ENCODE measurements around the gene KCNH8.

DNA sequence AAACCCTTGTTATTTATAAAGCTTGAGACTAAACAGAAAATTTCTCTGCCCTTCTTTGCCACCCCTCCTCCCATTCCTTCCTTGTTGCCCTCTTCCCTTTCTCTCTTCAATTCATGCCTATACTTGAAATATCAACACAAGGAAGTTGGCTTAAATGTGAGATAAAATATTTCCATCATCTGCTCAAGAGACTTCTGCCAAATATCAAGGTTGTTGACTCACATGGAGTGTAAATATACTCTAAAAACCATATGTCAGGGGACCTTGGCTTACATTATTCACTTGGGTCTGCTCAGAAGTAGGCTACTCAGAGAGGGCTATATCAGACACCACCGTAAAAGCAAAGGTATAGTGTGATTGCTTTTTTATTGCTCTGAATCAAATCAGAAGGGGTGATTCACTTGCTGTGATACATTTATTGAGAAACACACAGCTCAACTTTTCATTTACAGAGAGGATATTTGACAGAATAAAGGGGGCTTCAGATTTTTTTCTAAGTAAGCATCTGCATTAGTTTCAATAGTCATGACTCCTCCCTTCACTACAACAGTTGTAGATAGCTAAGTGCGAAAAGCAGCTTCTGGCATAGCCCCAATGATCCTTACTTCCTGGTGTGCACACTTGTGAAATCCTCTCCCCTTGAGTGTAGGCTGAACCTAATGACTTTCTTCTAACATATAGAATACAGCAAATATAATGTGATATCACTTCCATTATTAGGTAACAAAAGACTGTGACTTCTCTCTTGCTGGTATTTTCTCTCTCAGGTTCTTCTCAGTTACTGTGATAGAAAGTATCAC, 399.6 kb downstream of the KCNH8 start:
- TF ChIP-seq, protein P1, sequence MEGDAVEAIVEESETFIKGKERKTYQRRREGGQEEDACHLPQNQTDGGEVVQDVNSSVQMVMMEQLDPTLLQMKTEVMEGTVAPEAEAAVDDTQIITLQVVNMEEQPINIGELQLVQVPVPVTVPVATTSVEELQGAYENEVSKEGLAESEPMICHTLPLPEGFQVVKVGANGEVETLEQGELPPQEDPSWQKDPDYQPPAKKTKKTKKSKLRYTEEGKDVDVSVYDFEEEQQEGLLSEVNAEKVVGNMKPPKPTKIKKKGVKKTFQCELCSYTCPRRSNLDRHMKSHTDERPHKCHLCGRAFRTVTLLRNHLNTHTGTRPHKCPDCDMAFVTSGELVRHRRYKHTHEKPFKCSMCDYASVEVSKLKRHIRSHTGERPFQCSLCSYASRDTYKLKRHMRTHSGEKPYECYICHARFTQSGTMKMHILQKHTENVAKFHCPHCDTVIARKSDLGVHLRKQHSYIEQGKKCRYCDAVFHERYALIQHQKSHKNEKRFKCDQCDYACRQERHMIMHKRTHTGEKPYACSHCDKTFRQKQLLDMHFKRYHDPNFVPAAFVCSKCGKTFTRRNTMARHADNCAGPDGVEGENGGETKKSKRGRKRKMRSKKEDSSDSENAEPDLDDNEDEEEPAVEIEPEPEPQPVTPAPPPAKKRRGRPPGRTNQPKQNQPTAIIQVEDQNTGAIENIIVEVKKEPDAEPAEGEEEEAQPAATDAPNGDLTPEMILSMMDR (IDR thresholded peaks at IDR 0.05) = no peak
- TF ChIP-seq POLR2A (IDR thresholded peaks at IDR 0.05; ENCODE audit: low read depth) = no peak
